Breast epithelium (tissue), 3 donors: ENCODE measurements around the gene PDX1.

Source experiments
- POLR2A ChIP-seq: fragments of 450-650 bp; IDR thresholded peaks from one replicate; pipeline ENCODE4 v1.6.1; 2016; ENCODE audit warnings: antibody characterized with exemption, mild to moderate bottlenecking, moderate library complexity
- POLR2AphosphoS5 ChIP-seq, 3 donors: sonication (generic); formaldehyde crosslinking; IDR thresholded peaks; one replicate each; pipeline ENCODE4 v1.6.1; 2017; ENCODE audit warnings: antibody characterized with exemption in 3 of 3
- TF ChIP-seq, protein P1 (sequence below), 3 donors: fragments of 450-650 bp; IDR thresholded peaks; one replicate each; pipeline ENCODE4 v1.5.1; 2016 to 2017; ENCODE audit warnings: antibody characterized with exemption in 3 of 3, mild to moderate bottlenecking in 3 of 3, moderate library complexity in 3 of 3

DNA sequence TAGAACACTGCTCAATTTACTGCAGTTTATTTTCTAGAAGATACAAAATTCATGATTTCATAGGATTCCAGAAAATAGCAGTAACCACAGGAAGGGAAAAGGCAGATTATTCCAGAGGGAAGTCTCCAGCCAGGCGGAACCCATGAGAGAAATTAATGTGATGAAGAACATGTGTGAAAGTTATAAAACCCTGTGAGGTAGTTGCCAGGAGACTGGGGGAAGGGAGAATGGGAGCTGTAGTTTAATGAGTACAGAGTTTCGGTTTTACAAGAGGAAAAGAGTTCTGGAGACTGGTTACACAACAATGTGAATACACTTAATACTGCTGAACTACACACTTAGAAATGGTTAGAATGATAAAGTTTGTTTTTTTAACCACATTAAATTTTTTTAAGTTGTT lies 14.2 kb upstream of the PDX1 start:
- TF ChIP-seq, protein P1, sequence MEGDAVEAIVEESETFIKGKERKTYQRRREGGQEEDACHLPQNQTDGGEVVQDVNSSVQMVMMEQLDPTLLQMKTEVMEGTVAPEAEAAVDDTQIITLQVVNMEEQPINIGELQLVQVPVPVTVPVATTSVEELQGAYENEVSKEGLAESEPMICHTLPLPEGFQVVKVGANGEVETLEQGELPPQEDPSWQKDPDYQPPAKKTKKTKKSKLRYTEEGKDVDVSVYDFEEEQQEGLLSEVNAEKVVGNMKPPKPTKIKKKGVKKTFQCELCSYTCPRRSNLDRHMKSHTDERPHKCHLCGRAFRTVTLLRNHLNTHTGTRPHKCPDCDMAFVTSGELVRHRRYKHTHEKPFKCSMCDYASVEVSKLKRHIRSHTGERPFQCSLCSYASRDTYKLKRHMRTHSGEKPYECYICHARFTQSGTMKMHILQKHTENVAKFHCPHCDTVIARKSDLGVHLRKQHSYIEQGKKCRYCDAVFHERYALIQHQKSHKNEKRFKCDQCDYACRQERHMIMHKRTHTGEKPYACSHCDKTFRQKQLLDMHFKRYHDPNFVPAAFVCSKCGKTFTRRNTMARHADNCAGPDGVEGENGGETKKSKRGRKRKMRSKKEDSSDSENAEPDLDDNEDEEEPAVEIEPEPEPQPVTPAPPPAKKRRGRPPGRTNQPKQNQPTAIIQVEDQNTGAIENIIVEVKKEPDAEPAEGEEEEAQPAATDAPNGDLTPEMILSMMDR (IDR thresholded peaks at IDR 0.05) = no peak
- TF ChIP-seq POLR2A = no peak
- no peak for TF ChIP-seq POLR2AphosphoS5 (IDR thresholded peaks at IDR 0.05)
